Ammon's horn (tissue), 1 donor: Measurements from ENCODE around the gene TMEM44.
"Not testable (repeated sequence)": the region's sequence is repeated elsewhere in the genome, so short reads cannot be mapped to it uniquely, and the experiment has no call there.

Experiments
- DNase-seq: peaks from one replicate; pipeline ENCODE4 v3.0.0-alpha.2; 2016; ENCODE audit warnings: low spot score

TMEM44 gene

GRCh38 chr3:194609601-194610000 is 23.6 kb downstream of the TMEM44 start:
- DNase-seq: peak; percentile 45

GRCh38 chr3:194608981-194609380 is 24.2 kb downstream of the TMEM44 start:
- no peak for DNase-seq

- DNase-seq: no peak
Measured at GRCh38 chr3:194607592-194608389, 25.4 kb downstream of the TMEM44 start.

GRCh38 chr3:194606941-194607340 is 26.3 kb downstream of the TMEM44 start:
- no peak for DNase-seq

- no peak for DNase-seq
Measured at GRCh38 chr3:194606163-194606562, 27.1 kb downstream of the TMEM44 start.

GRCh38 chr3:194605314-194605713 is 27.9 kb downstream of the TMEM44 start:
- not testable (repeated sequence) for DNase-seq

GRCh38 chr3:194604837-194605236 is 28.4 kb downstream of the TMEM44 start:
- no peak for DNase-seq

GRCh38 chr3:194604126-194604525 is 29.1 kb downstream of the TMEM44 start:
- DNase-seq: no peak

GRCh38 chr3:194602669-194603171 is 30.5 kb downstream of the TMEM44 start:
- no peak for DNase-seq

- DNase-seq: no peak
Measured at GRCh38 chr3:194598771-194599557, 34.3 kb downstream of the TMEM44 start.

- DNase-seq: peak; percentile 38
Measured at GRCh38 chr3:194596906-194597305, 36.3 kb downstream of the TMEM44 start.

GRCh38 chr3:194592798-194593752 is 40.1 kb downstream of the TMEM44 start:
- no peak for DNase-seq

GRCh38 chr3:194588741-194589140 is 44.5 kb downstream of the TMEM44 start:
- DNase-seq: no peak

GRCh38 chr3:194588236-194588635 is 45.0 kb downstream of the TMEM44 start:
- no peak for DNase-seq

- peak; percentile 34 for DNase-seq
Measured at GRCh38 chr3:194587438-194587931, 45.7 kb downstream of the TMEM44 start.

- DNase-seq: no peak
Measured at GRCh38 chr3:194586836-194587235, 46.4 kb downstream of the TMEM44 start.

- DNase-seq: no peak
Measured at GRCh38 chr3:194585880-194586281, 47.3 kb downstream of the TMEM44 start.

GRCh38 chr3:194584866-194585265 is 48.4 kb downstream of the TMEM44 start:
- DNase-seq: no peak

- no peak for DNase-seq
Measured at GRCh38 chr3:194584320-194584776, 48.9 kb downstream of the TMEM44 start.

- DNase-seq: no peak
Measured at GRCh38 chr3:194582196-194582905, 50.9 kb downstream of the TMEM44 start.

GRCh38 chr3:194579091-194579606 is 54.1 kb downstream of the TMEM44 start:
- DNase-seq: no peak
